ENCODE data around the gene TLR5. TPM values are rescaled to one million over a fixed set of nuclear protein-coding genes. Genes with fewer than 3 reads are reported as not detected.

Gene TLR5
- polyA plus RNA-seq, 3 donors from 2014 or later, result 0.80 to 1.0 TPM; not detected in 1

DNA sequence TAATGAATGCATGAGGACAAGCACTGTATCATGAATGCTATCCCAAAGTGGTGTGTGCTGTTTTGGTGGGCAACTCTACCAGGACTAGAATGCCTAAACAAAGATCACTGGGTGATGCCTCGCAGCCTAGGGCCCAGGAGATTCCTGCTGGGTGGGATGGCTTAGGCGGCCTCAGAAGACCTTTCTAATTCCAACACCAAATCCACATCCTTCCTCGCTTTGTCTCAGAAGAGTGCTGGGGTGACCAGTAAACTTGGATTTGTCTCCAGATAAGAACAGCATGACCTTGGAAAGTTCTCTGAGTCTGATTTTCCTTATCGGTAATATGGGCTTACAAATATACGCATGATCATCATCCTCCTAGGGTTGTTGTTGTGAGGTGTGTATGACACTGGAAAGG, 76.6 kb downstream of the TLR5 start:
- Mint-ChIP-seq H3K4me1 (no peaks in the 10 kb centered on the region), H3K27ac (no peak overlapping the region), H3K9me3 (no peaks in the 10 kb centered on the region), H3K4me3 (no peak overlapping the region), H3K27me3 (ENCODE audit: low read depth in 3 of 3) (peaks cover 2 to 6% (median 2%) of the 10 kb centered on the region in 3 donors), H3K36me3 (no peaks in the 10 kb centered on the region)
- no peak for DNase-seq

DNA sequence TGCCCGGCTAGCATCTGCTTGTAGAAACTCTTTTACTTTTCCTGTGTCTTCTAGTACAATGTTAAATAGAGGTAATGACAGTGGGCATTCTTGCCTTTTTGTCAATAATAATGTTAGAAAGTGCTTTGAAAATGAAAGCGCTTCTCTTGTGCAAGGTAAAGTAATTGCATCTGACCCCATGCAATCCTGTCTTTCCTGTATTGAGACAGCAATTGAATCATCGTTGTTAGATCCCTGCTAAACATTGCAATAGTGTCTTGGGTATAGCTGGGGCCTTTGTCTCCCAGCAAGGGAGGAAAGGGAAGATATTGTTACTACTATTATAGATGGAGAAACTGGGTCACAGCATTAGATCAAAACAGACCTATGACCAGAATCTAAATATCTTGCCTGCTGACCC, 80.9 kb downstream of the TLR5 start:
- Mint-ChIP-seq H3K27ac (no peak overlapping the region), H3K9me3 (no peaks in the 10 kb centered on the region), H3K4me3 (no peak overlapping the region), H3K36me3 (no peaks in the 10 kb centered on the region), H3K4me1 (no peaks in the 10 kb centered on the region), H3K27me3 (ENCODE audit: low read depth in 3 of 3) (peaks cover 2 to 10% (median 3%) of the 10 kb centered on the region in 3 donors)
- DNase-seq, result no peak

DNA sequence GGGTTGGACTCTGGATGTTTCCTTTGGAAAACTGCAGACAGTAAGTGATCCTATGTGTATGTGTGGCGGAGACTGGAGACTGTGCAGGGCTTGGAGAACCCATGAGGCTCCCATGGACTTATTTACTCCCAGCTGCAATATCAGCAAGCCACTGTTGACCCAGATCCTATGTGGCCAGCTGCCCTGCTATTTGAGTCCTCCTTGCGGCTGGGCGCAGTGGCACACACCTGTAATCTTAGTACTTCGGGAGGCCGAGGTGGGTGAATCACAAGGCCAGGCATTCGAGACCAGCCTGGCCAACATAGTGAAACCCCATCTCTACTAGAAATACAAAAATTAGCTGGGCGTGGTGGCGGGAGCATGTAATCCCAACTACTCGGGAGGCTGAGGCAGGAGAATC, 83.5 kb downstream of the TLR5 start:
- peaks cover 2 to 10% (median 3%) of the 10 kb centered on the region in 3 donors for H3K27me3 Mint-ChIP-seq (ENCODE audit: low read depth in 3 of 3)
- no peaks in the 10 kb centered on the region for H3K4me1 Mint-ChIP-seq
- no peaks in the 10 kb centered on the region for H3K36me3 Mint-ChIP-seq
- no peak for DNase-seq
- no peak overlapping the region for H3K4me3 Mint-ChIP-seq
- no peaks in the 10 kb centered on the region for H3K9me3 Mint-ChIP-seq
- H3K27ac Mint-ChIP-seq, result no peak overlapping the region

Other genes starting within 250 kb of the TLR5 start
- gene SUSD4, start 220.9 kb upstream of the TLR5 start, polyA plus RNA-seq, result not detected